NCI-H1694 (cell line): ENCODE data around the gene POU1F1.
"Not testable (repeated sequence)": the region's sequence is repeated elsewhere in the genome, so short reads cannot be mapped to it uniquely, and the experiment has no call there.

Source experiments
- DNase-seq: peaks from one replicate; lab custom pipeline; 2025; lab: John Stamatoyannopoulos, UW

The POU1F1 gene

DNA sequence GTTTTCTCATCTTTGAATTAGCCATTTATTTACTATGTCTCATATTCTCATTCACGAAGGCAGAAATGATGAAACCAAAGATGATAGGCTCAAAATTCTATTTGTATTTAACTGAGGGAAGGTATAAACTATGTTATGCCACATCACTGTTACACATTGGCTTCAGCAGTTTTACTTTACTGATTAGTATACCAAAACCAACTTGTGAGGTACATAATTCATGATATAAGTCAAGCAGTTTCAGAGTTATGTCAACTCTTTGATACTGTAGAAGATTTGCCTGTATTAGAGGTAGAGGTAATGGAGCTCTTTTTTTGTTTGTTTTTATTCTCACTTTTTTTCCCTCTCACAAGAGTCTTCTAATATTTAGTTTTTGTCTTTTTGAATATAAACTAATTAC, 26.4 kb downstream of the POU1F1 start:
- no peak for DNase-seq

DNA sequence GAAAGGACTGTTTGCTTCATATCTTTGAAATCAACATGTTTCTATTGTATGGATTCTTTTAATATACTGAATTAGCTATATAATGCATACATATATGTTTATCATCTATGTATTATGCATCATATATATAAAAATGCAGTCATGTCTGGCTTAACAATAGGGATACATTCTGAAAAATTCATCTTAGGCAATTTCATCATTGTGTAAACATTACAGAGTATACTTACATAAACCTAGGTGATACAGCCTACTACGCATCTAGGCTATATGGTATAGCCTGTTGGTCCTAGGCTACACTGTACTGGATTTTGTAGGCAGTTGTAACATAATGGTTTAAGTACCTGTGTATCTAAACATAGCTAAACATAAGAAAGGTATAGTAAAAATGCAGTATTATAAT, 27.6 kb downstream of the POU1F1 start:
- DNase-seq = no peak

DNA sequence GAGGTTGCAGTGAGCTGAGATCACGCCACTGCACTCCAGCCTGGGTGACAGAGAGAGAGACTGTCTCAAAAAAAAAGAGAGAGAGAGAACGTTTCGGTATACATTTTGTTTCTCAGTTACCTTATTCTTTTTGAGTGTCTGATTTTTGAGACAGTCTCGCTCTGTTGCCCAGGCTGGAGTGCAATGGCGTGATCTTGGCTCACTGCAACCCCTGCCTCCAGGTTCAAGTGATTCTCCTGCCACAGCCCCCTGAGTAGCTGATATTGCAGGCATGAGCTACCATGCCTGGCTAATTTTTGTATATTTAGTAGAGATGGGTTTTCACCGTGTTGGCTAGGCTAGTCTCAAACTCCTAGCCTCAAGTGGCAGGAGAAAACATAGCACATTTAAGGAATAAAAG, 28.2 kb downstream of the POU1F1 start:
- not testable (repeated sequence) for DNase-seq

DNA sequence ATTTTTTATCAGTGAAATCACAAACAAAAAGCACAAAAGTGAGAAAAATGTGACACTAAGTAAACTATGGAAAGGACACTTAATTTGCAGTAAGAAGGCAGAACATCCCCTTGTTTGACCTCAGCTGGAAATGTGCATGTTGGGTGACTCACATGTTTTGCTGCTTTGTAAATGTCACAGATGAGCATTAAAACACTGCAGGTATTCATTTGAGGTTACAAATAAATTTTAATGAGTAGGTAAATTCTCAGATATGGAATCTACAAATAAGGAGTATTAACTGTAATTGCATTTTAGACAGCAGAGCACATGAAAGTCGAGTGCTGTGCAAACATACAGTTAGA, 29.0 kb downstream of the POU1F1 start:
- no peak for DNase-seq

DNA sequence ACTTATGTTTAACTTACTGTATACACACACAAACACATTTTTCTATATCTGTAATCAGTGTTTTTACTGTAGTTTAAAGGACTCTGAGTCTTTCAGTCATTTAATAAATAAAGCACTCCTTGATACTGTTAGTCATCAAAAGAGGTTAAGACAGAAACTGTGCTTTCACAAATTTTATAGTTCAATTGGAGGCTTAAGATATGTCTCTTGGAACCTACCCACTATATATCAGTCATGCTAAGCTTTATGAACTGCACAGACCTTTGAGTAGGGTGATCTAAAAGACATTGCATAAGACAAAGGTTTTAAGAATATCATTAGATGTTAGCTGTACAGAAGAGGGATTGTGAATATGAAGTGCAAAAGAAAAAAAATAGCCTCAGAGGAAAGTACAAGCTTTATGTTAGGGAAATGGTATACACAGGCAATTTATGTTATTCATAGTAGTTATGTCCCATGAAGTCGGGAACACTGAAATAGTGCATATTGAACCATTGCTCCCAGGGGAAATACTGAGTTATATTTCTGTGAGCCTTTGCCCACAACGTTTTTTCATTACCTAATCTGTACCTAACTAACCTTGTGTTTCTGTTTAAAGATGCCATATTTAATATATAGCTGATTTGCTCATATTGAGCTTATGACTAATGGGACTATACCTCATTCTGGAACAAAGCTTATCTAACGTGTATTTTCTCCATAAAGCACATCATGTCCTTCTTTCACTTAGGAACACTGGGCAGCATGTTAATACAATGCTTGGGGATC, 29.5 kb downstream of the POU1F1 start:
- DNase-seq = no peak

DNA sequence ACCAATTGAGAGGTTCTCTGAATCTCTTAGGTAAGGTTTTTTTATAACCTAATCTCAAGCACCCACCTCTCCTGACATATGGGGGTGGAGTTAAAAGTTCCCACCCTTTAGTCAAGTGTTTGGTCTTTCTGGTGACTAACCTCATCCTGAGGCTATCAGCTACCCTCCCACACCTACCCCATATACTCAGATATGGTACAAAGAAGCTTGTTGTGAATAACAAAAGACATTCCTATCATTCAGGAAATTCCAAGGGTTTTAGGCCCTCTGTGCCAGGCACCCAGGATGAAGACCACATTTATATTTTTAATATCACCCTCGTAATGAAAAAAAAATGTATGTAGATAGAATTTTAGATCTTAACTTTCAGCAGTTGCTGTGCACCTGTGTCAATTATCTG, 40.3 kb downstream of the POU1F1 start:
- DNase-seq = no peak

DNA sequence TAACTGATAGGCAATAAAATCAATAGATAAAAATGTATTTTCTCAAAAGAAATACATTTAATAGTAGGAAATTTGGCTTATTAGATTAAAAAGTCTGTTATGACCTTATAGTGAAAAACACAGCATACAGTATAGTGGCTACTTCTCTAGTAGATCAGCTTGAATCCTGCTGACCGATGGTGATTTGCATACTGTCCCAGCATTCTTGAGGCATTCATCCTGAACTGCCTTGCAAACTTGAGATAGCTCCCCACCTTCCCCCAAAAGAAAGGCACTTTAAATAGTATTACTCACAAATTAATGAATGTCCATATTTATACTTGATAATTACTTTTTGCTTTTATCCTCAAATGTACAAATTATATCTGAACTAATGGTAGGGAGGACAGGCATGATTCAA, 42.6 kb downstream of the POU1F1 start:
- no peak for DNase-seq

DNA sequence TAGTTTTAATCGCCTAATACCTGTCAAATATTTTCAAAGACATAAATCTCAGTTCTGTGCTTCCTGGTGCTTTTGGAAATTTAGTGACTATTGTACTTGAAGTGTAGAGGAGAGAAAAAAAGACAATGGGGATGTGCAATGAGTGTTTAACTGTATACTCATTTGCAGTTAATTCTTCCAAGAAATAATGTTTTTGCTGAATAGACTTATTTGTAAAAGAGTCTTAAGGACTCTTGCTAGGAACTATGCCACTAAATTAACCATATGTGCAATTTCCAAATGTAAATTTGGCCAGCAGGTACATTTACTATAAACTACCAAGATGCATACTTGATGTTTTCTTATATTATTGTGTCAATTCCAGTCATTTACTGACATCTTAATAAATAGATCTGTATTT, 47.3 kb downstream of the POU1F1 start:
- no peak for DNase-seq

DNA sequence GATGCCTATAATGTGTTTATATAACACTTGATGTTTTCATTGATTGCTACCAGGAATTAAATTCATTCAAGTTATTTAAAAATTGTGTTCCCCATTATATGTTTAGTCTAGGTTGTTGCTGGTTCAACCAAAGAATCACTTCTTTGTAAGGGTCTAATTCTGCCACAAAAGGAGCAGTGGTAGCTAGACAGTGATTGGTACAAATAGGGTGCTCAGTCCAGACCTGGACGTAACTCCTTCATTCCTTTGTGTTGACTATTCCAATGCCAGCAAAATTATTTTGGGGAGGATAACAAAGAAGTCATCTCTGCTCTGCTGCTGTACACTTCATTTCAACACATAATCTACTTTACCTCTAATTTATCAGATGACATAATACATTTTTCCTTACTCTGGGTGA, 48.1 kb downstream of the POU1F1 start:
- no peak for DNase-seq

DNA sequence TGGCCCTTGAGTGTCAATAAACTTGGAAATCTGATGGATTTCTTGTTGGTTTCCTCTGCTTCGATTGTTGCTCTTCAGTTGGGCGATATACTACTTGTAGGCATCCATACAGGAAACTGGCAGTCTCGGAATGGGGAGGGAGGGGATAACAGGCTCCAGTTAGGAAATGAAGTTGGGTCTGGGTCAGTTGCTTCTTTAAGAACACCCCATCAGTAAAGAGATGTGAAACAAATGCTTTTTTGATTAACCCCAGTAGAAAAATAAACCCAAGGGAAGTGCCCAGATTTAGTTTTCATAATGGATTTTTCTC, 48.6 kb downstream of the POU1F1 start:
- DNase-seq = no peak

DNA sequence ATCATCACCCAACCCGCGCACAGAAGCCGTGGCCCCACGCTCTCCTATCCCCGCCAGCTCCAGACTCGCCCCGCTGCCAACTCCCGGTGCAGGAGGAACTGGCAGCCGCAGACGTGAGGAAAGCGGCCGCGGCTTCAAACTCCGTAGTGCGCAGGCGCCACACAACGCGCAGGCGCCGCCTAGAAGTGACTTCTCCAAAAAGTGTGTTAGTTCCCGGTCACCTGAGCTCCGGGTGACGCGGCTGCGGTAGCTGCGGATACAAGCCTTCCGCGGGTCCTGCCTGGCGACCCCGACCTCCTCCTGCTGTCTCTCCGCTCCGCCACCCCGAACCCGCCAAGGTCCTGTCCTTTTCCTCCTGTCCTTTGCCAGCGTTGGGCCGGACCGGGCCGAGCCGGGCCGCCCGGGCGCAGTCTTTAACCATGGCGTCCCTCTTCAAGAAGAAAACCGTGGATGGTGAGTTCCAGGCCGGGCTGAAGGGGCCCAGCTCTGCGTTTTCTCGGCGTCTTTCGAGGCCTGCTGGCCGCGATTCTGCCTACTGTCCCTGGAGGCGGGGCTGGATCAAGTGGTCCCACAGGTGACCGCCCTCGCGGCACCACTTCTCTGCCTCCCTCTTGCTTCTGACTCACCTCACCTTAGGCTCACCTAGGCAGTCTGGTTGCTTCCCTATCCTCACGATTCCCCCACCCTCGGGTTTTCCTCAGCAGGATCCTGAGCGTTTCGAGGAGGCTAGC, 49.1 kb downstream of the POU1F1 start, which contains the start of gene CHMP2B:
Gene CHMP2B (plus strand): TSS at position 206 of the 731 bp plus-strand sequence. CDS start 214 bp downstream, at position 420.
- DNase-seq = peak; percentile 23

DNA sequence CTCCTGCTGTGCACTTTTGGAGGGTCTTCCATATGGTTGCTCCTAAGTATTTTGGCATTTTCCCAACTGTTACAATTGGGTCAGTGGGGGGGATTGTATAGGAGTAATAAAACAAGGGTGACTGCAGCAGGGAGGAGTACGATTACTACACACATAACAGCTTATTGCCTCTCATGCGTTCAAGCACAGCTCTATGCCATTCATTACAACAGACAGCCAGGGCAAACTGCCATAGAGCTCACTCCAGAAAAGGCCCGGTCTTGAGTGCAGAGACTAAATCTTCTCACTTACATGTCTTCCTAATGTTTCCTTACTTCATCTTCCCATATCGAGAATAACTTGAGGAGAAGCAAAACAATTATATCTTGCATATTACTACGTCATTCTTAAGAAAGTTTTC, 50.7 kb downstream of the POU1F1 start:
- DNase-seq = no peak

DNA sequence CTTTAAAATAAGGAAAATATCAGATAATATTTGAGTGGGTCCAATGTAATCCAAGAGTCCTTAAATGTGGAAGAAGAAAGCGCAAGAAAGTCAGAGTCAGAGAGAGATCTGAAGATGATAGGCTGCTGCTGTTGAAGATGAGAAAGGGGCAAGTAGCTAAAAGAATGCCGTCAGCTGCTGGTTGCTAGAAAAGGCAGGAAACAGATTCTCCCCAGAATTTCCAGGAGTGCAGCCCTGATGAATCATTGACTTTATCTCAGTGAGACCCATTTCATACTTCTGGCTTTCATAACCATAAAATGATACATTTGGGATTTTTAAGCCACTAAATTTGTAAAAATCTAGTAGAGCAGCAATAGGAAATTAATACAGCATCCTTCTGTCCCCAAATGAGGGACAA, 56.8 kb downstream of the POU1F1 start:
- DNase-seq = no peak

DNA sequence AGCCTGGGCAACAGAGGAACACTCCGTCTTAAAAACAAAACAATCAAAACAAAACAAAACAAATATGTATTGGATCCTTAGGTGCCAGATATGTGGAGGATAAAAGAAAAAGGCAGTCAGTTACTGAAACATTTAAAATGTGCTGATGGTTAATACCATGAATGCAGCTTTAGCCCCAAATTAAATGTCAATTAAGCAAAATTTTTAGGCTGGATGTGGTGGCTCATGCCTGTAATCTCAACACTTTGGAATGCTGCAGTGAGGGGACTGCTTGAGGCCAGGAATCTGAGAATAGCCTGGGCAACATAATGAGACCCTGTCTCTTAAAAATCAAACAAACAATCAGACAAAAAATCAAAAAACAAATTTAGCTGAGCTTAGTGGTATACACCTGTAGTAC, 57.8 kb downstream of the POU1F1 start:
- DNase-seq = no peak
